Caco-2 (cell line): ENCODE data around the gene PDZD2. TPM values are rescaled to one million over a fixed set of nuclear protein-coding genes. Genes with fewer than 3 reads are reported as not detected.

ENCODE experiments used
- BruUV-seq: library from RNA; stranded (reverse); fragments of 400-500 nt; replicated peaks from 2 replicates; lab custom pipeline; 2021; lab: Mats Ljungman, UMichigan
- CTCF ChIA-PET: fragments of 300-600 bp; sonication (Branson Sonifier 250); formaldehyde crosslinking; loops from one replicate; lab custom pipeline; 2022; ENCODE audit warnings: antibody characterized with exemption; lab: Charles Lee
- POLR2A ChIA-PET: fragments of 300-600 bp; sonication (Branson Sonifier 250); formaldehyde crosslinking; loops from one replicate; lab custom pipeline; 2022; ENCODE audit warnings: antibody characterized with exemption; lab: Charles Lee
- DNase-seq, 2 experiments: peaks; one replicate each; pipeline versions ENCODE4 v3.0.0 to v3.0.0-alpha.2; 2020 to 2022
- H3K27me3 ChIP-seq: replicated peaks from 2 replicates; pipeline ENCODE4 v1.6.0; 2011; ENCODE audit warnings: low read length; ENCODE audit not compliant: control insufficient read depth, insufficient read depth
- H3K36me3 ChIP-seq: 2 replicates; pipeline ENCODE4 v1.5.1; 2011; ENCODE audit warnings: low read length; ENCODE audit not compliant: control insufficient read depth, insufficient read depth
- H3K4me1 ChIP-seq: fragments of 250-450 bp; sonication (Bioruptor Pico); 2 replicates; pipeline ENCODE4 v1.5.1; 2020; ENCODE audit warnings: mild to moderate bottlenecking
- H3K4me3 ChIP-seq: 2 replicates; pipeline ENCODE4 v1.5.1; 2011; ENCODE audit warnings: low read depth, mild to moderate bottlenecking, control low read depth, low read length
- H3K9me3 ChIP-seq: fragments of 250-450 bp; sonication (Bioruptor Pico); 2 replicates; pipeline ENCODE4 v1.5.1; 2020; ENCODE audit warnings: mild to moderate bottlenecking, moderate library complexity
- H3K27ac Mint-ChIP-seq: one replicate; pipeline ENCODE4 v1.8.0; 2022; ENCODE audit warnings: mixed read lengths; ENCODE audit not compliant: unreplicated experiment
- H3K27me3 Mint-ChIP-seq: one replicate; pipeline ENCODE4 v1.8.0; 2022; ENCODE audit warnings: mixed read lengths; ENCODE audit not compliant: insufficient read depth, unreplicated experiment
- H3K36me3 Mint-ChIP-seq: one replicate; pipeline ENCODE4 v1.8.0; 2022; ENCODE audit warnings: mild to moderate bottlenecking, mixed read lengths; ENCODE audit not compliant: insufficient read depth, unreplicated experiment
- H3K4me1 Mint-ChIP-seq: one replicate; pipeline ENCODE4 v1.8.0; 2022; ENCODE audit warnings: low read depth, mixed read lengths; ENCODE audit not compliant: unreplicated experiment
- H3K4me3 Mint-ChIP-seq: one replicate; pipeline ENCODE4 v1.8.0; 2022; ENCODE audit warnings: mild to moderate bottlenecking, moderate library complexity, mixed read lengths; ENCODE audit not compliant: unreplicated experiment
- H3K9me3 Mint-ChIP-seq: one replicate; pipeline ENCODE4 v1.8.0; 2022; ENCODE audit warnings: mixed read lengths; ENCODE audit not compliant: unreplicated experiment
- intact Hi-C: fragments of 100-400 bp; cut with micrococcal nuclease; formaldehyde crosslinking; loops from one replicate; pipeline ENCODE4 v1.10.0; 2022; ENCODE audit not compliant: unreplicated experiment
- total RNA-seq: library from RNA; stranded (reverse); gene quantifications from 2 replicates; pipeline ENCODE4 v1.2.3, GENCODE V29; 2022
- TF ChIP-seq, protein P1 (sequence below), 2 experiments: fragments of 200-600 bp in 1 of 2; IDR thresholded peaks; 1 replicate in 1 of 2; 2 replicates in 1 of 2; pipeline versions ENCODE4 v1.5.1 to v1.8.0; 2011 to 2022; ENCODE audit warnings: antibody characterized with exemption in 1 of 2, control low read depth in 1 of 2, inconsistent platforms in 1 of 2, low read depth in 1 of 2, low read length in 1 of 2, mild to moderate bottlenecking in 1 of 2, moderate library complexity in 1 of 2; ENCODE audit not compliant: insufficient read depth in 1 of 2, severe bottlenecking in 1 of 2, unreplicated experiment in 1 of 2

PDZD2 gene
- total RNA-seq, 1 experiment from 2014 or later, result 0.16 TPM

DNA sequence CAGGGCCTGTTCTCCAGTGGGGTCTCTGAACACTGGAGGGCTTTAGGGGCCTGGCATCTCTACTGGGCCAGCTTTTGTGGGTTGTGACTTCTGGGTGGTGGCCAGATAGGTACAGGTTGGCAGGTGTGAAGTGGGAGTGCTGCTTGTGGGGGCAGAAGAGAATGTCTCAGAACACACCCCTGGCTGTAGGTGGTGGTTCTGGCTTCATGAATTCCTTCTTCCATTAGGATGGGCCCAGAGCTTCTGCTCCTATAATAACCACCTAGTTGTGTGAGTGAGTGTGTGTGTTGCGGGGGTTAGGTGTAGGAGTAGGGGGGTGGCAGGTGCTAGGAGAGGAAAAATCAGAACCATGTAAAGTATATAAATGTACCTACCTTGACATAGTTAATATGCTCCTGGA is 1.6 kb downstream of the PDZD2 start:
- POLR2A ChIA-PET, result no interaction called here
- CTCF ChIA-PET, result no interaction called here
- peaks cover 10% of the 10 kb centered on the region for H3K27me3 Mint-ChIP-seq

DNA sequence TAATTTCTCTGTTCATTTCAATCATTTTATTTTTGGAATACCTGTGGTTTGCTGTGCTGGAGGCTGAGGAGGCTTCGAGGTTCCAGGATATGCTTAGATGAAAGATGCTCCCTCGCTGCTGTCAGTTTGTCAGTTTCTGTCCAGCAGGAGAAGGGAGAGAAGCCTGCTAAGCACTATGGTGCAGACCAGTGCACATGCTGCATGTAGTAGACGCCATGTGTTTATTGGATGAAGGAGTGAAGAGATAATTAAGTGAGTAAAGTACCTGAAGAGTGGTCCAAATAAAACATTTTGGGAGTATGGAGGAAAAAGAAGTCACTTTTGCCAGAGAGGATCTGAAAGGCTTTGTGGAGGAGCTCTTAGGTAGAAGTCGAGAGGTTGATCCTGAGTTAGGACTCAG is 2.1 kb downstream of the PDZD2 start:
- ChIA-PET CTCF (interaction anchor here (0.6 kb wide), 2 partner anchors 52 to 119 kb away, joined by 3 read pairs; no protein-coding TSS in a partner anchor), POLR2A (no interaction called here)
- Histone ChIP-seq H3K36me3 (no peaks in the 10 kb centered on the region), H3K9me3 (no peaks in the 10 kb centered on the region), H3K4me3 (no peak overlapping the region), H3K27me3 (no peaks in the 10 kb centered on the region; the same call in 1 of the 2 replicates), H3K4me1 (peaks cover 6% of the 10 kb centered on the region; the same call in 1 of the 2 replicates)
- BruUV-seq, result no TSS peak
- peaks cover 10% of the 10 kb centered on the region for H3K27me3 Mint-ChIP-seq
- DNase-seq, result no peak
- peaks cover 6% of the 10 kb centered on the region for H3K4me1 Mint-ChIP-seq
- TF ChIP-seq, protein P1, sequence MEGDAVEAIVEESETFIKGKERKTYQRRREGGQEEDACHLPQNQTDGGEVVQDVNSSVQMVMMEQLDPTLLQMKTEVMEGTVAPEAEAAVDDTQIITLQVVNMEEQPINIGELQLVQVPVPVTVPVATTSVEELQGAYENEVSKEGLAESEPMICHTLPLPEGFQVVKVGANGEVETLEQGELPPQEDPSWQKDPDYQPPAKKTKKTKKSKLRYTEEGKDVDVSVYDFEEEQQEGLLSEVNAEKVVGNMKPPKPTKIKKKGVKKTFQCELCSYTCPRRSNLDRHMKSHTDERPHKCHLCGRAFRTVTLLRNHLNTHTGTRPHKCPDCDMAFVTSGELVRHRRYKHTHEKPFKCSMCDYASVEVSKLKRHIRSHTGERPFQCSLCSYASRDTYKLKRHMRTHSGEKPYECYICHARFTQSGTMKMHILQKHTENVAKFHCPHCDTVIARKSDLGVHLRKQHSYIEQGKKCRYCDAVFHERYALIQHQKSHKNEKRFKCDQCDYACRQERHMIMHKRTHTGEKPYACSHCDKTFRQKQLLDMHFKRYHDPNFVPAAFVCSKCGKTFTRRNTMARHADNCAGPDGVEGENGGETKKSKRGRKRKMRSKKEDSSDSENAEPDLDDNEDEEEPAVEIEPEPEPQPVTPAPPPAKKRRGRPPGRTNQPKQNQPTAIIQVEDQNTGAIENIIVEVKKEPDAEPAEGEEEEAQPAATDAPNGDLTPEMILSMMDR (IDR thresholded peaks at IDR 0.05; ENCODE audit: insufficient read depth in 1 of 2, low read depth in 1 of 2, low read length in 1 of 2, severe bottlenecking in 1 of 2, unreplicated experiment in 1 of 2), result no peak
- no peaks in the 10 kb centered on the region for H3K36me3 Mint-ChIP-seq
- H3K27ac Mint-ChIP-seq, result no peak overlapping the region
- intact Hi-C loops, result no loop called here
- H3K9me3 Mint-ChIP-seq, result no peaks in the 10 kb centered on the region
- H3K4me3 Mint-ChIP-seq, result no peak overlapping the region

More for the DNA sequence above, 1.6 kb downstream of the PDZD2 start:
- H3K27me3 ChIP-seq, result no peaks in the 10 kb centered on the region; the same call in 1 of the 2 replicates
- Mint-ChIP-seq H3K4me1 (peaks cover 6% of the 10 kb centered on the region), H3K27ac (no peak overlapping the region), H3K9me3 (no peaks in the 10 kb centered on the region), H3K36me3 (no peaks in the 10 kb centered on the region), H3K4me3 (no peak overlapping the region)
- H3K36me3 ChIP-seq, result no peaks in the 10 kb centered on the region
- intact Hi-C loops, result no loop called here
- BruUV-seq, result no TSS peak
- TF ChIP-seq, protein P1 (IDR thresholded peaks at IDR 0.05; ENCODE audit: insufficient read depth in 1 of 2, low read depth in 1 of 2, low read length in 1 of 2, severe bottlenecking in 1 of 2, unreplicated experiment in 1 of 2), result no peak
- DNase-seq, result no peak
- no peaks in the 10 kb centered on the region for H3K9me3 ChIP-seq
- no peak overlapping the region for H3K4me3 ChIP-seq
- H3K4me1 ChIP-seq, result peaks cover 6% of the 10 kb centered on the region; the same call in 1 of the 2 replicates

DNA sequence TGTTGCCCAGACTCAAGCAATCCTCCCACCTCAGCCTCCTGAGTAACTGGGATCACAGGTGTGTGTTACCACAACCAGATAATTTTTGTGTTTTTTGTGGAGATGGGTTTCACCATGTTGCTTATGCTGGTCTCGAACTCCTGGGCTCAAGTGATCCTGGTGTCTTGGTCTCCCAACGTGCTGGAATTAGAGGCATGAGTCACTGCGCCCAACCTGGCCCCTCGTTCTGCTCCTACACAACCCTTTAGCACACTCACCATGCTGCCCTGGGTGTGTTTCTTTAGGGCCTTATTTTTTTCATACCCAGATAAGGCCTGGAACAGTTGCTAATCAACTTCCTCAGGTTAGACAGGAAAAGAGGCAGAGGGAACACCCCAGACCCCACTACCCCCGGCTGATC is 2.6 kb downstream of the PDZD2 start:
- no peaks in the 10 kb centered on the region; the same call in 1 of the 2 replicates for H3K27me3 ChIP-seq
- H3K27me3 Mint-ChIP-seq, result peaks cover 10% of the 10 kb centered on the region

More for the DNA sequence above, 2.6 kb downstream of the PDZD2 start:
- no peaks in the 10 kb centered on the region for H3K9me3 Mint-ChIP-seq
- POLR2A ChIA-PET, result no interaction called here
- no TSS peak for BruUV-seq
- H3K4me1 Mint-ChIP-seq, result peaks cover 6% of the 10 kb centered on the region
- no peak for DNase-seq
- no peak overlapping the region for H3K27ac Mint-ChIP-seq
- Histone ChIP-seq H3K36me3 (no peaks in the 10 kb centered on the region), H3K9me3 (no peaks in the 10 kb centered on the region), H3K4me1 (peaks cover 6% of the 10 kb centered on the region; the same call in 1 of the 2 replicates), H3K4me3 (no peak overlapping the region)
- TF ChIP-seq, protein P1 (IDR thresholded peaks at IDR 0.05; ENCODE audit: insufficient read depth in 1 of 2, low read depth in 1 of 2, low read length in 1 of 2, severe bottlenecking in 1 of 2, unreplicated experiment in 1 of 2), result no peak
- H3K36me3 Mint-ChIP-seq, result no peaks in the 10 kb centered on the region
- no peak overlapping the region for H3K4me3 Mint-ChIP-seq
- intact Hi-C loops, result no loop called here
- CTCF ChIA-PET, result interaction anchor here (0.6 kb wide), 2 partner anchors 53 to 118 kb away, joined by 3 read pairs; no protein-coding TSS in a partner anchor
